Muscle layer of duodenum (tissue), 2 donors: ENCODE measurements around the gene OTOP2.

Source experiments
- H3K27ac ChIP-seq: one replicate; pipeline ENCODE4 v1.7.0; 2013; ENCODE audit warnings: mild to moderate bottlenecking, low read length
- H3K27me3 ChIP-seq: one replicate; pipeline ENCODE4 v1.7.0; 2013; ENCODE audit warnings: low read depth, mild to moderate bottlenecking, control low read depth, low read length
- H3K36me3 ChIP-seq, 2 donors: one replicate each; pipeline ENCODE4 v1.7.0; 2013; ENCODE audit warnings: low read length in 2 of 2, control low read depth in 1 of 2, mild to moderate bottlenecking in 1 of 2; ENCODE audit not compliant: insufficient read depth in 2 of 2, control insufficient read depth in 1 of 2
- H3K4me1 ChIP-seq, 2 donors: one replicate each; pipeline ENCODE4 v1.7.0; 2013; ENCODE audit warnings: low read length in 2 of 2, mild to moderate bottlenecking in 2 of 2, control low read depth in 1 of 2, moderate library complexity in 1 of 2; ENCODE audit not compliant: insufficient read depth in 2 of 2, control insufficient read depth in 1 of 2
- H3K4me3 ChIP-seq, 2 donors: one replicate each; pipeline ENCODE4 v1.7.0; 2013; ENCODE audit warnings: low read length in 2 of 2, low read depth in 1 of 2, mild to moderate bottlenecking in 1 of 2
- H3K9me3 ChIP-seq, 2 donors: one replicate each; pipeline ENCODE4 v1.7.0; 2013; ENCODE audit warnings: low read length in 2 of 2, control low read depth in 1 of 2, mild to moderate bottlenecking in 1 of 2; ENCODE audit not compliant: control insufficient read depth in 1 of 2
- donor health status: healthy.

The OTOP2 gene

DNA sequence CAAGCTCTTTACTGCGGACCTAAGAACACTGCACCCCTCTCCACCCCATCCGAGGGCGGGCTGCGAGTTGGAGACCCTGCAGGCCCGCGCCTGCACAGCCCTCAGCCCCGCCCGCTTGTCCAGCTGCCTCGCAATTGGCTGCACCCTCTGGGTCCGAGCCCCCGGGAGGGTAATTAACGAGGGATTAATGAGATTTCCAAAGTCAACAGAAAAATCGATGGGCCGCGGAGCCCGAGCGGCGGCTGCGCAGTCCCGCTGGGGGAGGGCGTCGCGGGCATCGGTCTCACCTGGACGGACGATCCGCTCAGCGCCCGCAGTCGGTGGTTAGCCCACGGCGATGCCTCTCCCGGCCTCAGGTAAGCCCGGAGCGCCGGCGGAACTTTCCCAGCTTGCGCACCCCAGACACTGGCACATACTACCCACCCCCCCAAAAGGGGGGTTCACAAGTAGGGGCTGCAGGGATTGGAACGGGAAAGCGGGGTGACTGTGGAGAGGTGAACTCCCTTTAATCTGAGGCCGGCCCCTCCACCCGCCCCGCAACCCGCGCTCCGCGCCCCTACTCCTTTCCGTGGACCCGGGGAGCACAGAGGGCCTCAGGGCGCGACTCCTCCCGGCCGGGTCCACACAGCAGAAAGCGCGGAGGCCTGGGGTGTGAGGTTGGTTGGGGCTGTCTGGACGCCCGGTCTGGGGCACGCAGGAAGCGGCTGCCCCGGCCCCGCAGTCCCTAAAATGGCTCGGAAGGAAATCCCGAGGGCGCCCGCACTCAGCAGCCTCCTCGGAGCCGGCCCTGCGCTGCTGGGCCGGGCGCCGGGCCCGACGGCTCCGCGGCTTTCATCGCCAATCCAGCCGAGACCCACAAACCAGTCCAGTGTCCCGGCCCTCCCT is 11.8 kb downstream of the OTOP2 start, which contains the start of gene OTOP3:
Gene OTOP3 (plus strand): TSS at position 314 of the 885 bp plus-strand sequence. CDS start 24 bp downstream, at position 338.
- Histone ChIP-seq H3K4me1 (peaks cover 0 to 11% of the 10 kb centered on the region in 2 donors), H3K9me3 (no peaks in the 10 kb centered on the region), H3K27ac (no peak within 1 kb of the TSS), H3K4me3 (peak within 1 kb of the TSS in 1 of 2 donors; percentile 25), H3K36me3 (no peaks in the 10 kb centered on the region), H3K27me3 (peaks cover 40% of the 10 kb centered on the region)

DNA sequence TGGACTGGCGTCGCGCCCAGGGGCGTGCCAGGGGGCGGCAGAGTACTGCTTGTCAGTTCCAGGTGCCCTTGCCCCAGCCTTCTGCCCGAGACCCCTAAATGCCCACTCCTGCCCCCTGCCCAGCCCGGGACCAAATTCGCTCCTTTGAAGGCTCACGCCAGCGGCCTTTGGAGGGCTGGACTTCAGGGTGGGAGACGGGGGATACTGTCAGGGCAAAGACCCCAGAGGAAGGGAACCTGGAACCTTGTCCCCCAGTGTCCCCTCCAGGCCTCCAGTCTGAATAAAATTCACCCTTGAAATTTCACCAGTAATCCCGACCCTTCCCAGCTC is 12.4 kb downstream of the OTOP2 start:
- Histone ChIP-seq H3K36me3 (no peaks in the 10 kb centered on the region), H3K4me3 (peak overlapping the region in 1 of 2 donors; percentile 25), H3K4me1 (peaks cover 0 to 11% of the 10 kb centered on the region in 2 donors), H3K27me3 (peaks cover 40% of the 10 kb centered on the region), H3K9me3 (no peaks in the 10 kb centered on the region), H3K27ac (no peak overlapping the region)

GRCh38 chr17:74937064-74938051 is 13.3 kb downstream of the OTOP2 start:
- Histone ChIP-seq H3K4me3 (no peak overlapping the region), H3K4me1 (peaks cover 0 to 11% of the 10 kb centered on the region in 2 donors), H3K27ac (no peak overlapping the region), H3K27me3 (peaks cover 40% of the 10 kb centered on the region), H3K36me3 (no peaks in the 10 kb centered on the region), H3K9me3 (no peaks in the 10 kb centered on the region)

- H3K27ac ChIP-seq = no peak overlapping the region
- no peaks in the 10 kb centered on the region for H3K9me3 ChIP-seq
- H3K4me3 ChIP-seq = no peak overlapping the region
- H3K36me3 ChIP-seq = no peaks in the 10 kb centered on the region
- peaks cover 0 to 11% of the 10 kb centered on the region in 2 donors for H3K4me1 ChIP-seq
- H3K27me3 ChIP-seq = peaks cover 36% of the 10 kb centered on the region
These were observed 14.3 kb downstream of the OTOP2 start for GRCh38 chr17:74938194-74938950.

DNA sequence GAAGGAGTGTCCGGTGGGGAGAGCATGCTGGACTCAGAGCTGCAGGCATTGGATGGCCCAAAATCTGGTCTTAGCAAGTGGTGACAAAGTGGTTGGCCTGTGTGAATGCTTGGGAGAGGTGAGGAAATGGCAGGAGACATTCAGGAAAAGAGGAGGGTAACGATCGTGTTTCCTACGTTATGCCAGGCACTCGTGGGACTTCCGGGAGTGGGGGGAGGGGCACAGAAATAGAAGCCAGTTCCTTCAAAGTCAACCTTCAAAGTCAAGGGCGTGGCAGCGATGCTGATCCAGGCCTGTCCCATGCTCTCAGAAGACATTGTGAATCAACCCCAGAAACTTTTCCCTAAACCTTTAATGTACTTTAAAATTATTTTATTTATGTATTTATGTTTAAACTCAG is 15.5 kb downstream of the OTOP2 start:
- Histone ChIP-seq H3K27ac (no peak overlapping the region), H3K36me3 (no peaks in the 10 kb centered on the region), H3K4me3 (no peak overlapping the region), H3K27me3 (peaks cover 32% of the 10 kb centered on the region), H3K4me1 (peaks cover 0 to 11% of the 10 kb centered on the region in 2 donors), H3K9me3 (no peaks in the 10 kb centered on the region)

DNA sequence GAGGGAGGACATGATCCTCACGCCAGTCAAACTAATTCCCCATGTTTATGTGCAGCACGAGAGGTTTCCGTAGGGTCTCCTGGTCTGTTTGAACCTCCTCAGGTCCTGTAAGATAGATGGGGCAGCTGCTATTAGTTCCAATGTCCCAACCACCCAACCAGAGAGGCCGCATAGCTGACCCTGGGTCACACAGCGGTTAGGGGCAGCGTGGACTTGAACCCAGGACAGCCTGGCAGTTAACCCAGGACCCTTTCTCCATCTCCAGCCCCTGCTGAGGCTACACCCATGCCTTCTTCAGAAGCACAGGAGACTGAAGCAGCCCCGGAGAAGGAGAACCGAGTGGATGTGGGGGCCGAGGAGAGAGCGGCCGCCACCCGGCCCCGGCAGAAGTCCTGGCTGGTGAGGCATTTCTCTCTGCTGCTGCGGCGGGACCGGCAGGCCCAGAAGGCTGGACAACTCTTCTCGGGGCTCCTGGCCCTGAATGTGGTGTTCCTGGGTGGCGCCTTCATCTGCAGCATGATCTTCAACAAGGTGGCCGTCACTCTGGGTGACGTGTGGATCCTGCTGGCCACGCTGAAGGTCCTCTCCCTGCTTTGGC is 17.2 kb downstream of the OTOP2 start:
- Histone ChIP-seq H3K27ac (no peak overlapping the region), H3K4me3 (no peak overlapping the region), H3K36me3 (no peaks in the 10 kb centered on the region), H3K9me3 (no peaks in the 10 kb centered on the region), H3K27me3 (peaks cover 20% of the 10 kb centered on the region), H3K4me1 (peaks cover 0 to 2% of the 10 kb centered on the region in 2 donors)

- H3K27ac ChIP-seq = no peak overlapping the region
These were observed 19.9 kb downstream of the OTOP2 start for GRCh38 chr17:74943808-74944522.

DNA sequence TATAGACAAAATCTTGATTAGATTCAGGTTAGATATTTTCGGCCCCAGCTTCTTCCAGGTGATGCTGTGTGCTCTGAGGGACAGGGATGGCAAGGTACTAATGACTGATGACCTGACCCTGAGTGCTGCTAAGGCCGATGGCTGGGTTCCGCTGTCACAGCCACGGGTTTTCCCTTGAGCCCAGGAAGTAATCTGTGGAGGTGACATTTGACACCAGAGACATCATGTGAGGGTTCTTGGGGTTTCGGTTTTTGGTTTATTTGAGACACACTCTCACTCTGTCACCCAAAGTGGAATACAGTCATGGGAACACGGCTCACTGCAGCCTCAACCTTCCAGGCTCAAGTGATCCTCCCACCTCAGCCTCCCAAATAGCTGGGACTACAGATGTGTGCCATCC is 21.5 kb downstream of the OTOP2 start:
- no peak overlapping the region for H3K27ac ChIP-seq
- no peak overlapping the region for H3K4me3 ChIP-seq
- no peaks in the 10 kb centered on the region for H3K4me1 ChIP-seq
- no peaks in the 10 kb centered on the region for H3K9me3 ChIP-seq
- H3K27me3 ChIP-seq = peaks cover 3% of the 10 kb centered on the region
- H3K36me3 ChIP-seq = no peaks in the 10 kb centered on the region

More at GRCh38 chr17:74943808-74944522, 19.9 kb downstream of the OTOP2 start:
- Histone ChIP-seq H3K9me3 (no peaks in the 10 kb centered on the region), H3K36me3 (no peaks in the 10 kb centered on the region), H3K4me1 (no peaks in the 10 kb centered on the region), H3K27me3 (peaks cover 3% of the 10 kb centered on the region), H3K4me3 (no peak overlapping the region)

DNA sequence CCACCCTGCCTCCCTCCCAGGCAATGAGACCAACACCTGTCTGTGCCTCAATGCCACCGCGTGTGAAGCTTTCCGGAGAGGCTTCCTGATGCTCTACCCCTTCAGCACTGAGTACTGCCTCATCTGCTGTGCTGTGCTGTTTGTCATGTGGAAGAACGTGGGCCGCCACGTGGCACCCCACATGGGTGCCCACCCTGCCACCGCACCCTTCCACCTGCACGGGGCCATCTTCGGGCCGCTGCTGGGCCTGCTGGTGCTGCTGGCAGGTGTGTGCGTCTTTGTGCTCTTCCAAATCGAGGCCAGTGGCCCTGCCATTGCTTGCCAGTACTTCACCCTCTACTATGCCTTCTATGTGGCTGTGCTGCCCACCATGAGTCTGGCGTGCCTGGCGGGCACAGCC is 22.6 kb downstream of the OTOP2 start:
- H3K4me1 ChIP-seq = no peaks in the 10 kb centered on the region
- H3K9me3 ChIP-seq = no peaks in the 10 kb centered on the region
- no peak overlapping the region for H3K4me3 ChIP-seq
- no peaks in the 10 kb centered on the region for H3K36me3 ChIP-seq
- peaks cover 3% of the 10 kb centered on the region for H3K27me3 ChIP-seq
- no peak overlapping the region for H3K27ac ChIP-seq
